Stimulated activated CD8-positive, alpha-beta memory T cell treated with anti-CD3 and anti-CD28 coated beads, Interleukin-4, amount 100 ng/mL, for 48 hours (primary cell): ENCODE measurements around the gene TGFB2.

ENCODE experiments used
- DNase-seq: peaks from one replicate; pipeline ENCODE4 v3.0.0-alpha.2; 2020

Gene TGFB2

GRCh38 chr1:218363141-218363540, 18.0 kb downstream of the TGFB2 start:
- no peak for DNase-seq

- no peak for DNase-seq
Observed at GRCh38 chr1:218364028-218364710, 19.0 kb downstream of the TGFB2 start.

GRCh38 chr1:218365226-218365999, 20.3 kb downstream of the TGFB2 start:
- no peak for DNase-seq

DNA sequence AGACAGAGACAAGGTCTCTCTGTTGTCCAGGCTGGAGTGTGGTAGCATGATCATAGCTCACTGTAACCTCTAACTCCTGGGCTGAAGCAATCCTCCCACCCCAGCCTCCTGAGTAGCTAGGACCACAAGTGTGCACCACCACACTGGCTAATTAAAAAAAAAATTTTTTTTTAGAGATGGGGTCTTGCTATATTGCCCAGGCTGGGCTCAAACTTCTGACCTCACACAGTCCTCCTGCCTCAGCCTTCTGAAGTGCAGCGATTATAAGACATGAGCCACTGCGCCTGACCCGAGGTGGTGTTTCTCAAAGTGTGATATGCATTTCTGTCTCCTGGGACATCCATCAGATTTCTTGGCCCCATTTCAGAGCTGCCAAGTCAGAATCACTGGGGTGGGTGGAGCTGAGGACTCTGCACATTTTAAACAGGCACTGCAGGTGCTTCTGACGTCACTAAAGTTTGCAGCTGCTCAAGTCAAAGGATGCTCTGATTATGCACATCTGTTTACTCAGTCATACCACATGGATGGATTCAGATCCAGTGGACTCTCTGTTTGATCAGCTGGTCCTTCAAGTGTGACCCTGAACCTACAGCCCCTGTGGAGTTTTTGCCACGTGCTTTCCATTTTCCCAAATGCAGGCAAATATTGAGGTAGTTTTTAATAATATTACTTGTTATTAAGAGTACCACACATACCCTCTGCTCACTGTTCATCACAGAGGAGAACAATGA, 21.4 kb downstream of the TGFB2 start:
- DNase-seq = no peak

DNA sequence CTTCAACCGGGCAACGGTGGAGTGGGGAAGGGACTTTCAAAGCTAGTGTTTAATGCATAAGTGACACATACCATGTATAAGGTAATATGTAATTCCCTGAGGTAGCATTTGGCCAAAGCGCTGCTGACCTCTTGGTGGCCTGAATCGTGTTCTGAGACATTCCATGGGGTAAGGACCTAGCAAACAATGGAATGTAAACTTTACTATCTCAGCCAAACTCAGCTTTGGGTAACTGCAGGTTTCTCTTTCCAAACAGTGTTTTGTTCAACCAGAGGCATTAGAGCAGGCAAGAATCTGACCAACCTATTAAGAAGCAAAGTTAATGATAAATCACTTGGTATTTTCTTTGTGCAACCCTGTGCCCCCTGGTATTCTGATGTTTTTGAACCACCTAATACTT, 22.0 kb downstream of the TGFB2 start:
- DNase-seq = no peak

DNA sequence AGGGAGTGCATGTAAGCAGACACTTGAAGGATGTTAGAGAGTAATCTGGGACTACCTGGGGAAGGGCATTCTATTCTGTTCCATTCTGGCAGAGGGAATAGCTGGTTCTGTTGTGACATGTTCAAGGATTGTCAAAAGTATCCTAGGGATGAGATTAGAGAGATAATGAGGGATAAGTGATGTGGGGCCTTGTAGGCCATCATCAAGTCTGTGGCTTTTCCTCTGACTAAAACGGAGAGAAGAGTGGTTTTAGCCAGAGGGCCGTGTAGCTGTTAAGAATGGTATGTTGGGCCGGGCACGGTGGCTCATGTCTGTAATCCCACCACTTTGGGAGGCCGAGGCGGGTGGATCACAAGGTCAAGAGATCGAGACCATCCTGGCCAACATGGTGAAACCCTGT, 23.6 kb downstream of the TGFB2 start:
- DNase-seq = no peak

DNA sequence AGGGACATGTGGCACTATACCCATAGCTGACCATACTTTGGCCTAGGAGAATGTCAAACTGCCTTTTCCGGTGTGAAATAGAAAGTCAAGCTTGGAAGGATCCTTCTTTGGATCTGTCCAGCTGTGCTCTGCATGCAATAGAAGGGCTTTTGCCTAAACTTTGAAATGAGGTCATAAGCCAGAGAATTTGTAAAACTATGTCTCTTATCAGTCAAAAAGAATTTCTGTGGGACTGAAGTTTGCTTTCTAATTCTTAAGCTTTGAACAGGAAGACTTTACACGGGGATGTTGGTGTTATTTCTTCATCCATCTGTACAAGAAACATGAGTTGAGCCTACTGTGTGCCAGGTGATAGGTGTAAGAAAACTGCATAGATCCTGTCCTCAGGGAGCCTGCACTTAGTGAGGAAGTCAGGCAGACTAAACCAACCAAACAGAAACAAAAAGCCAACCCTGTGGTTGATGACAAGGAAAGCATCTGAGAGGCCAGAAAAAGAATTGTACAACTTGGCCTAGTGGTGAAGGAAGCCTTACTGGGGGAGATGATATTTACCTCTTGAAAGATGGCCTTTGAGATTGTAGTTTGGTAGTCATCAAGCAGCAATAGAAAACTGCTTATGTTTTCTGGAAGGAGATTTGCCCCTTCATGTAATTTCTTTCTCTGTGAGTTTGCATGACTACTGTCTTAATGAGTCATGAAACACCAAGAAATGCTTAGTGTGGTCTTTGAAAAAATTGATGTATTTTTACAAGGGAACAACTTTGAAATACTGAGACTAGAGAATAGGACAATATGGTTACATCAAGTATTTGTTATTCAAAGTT, 24.8 kb downstream of the TGFB2 start:
- no peak for DNase-seq

GRCh38 chr1:218371927-218372672, 27.0 kb downstream of the TGFB2 start:
- DNase-seq = no peak

DNA sequence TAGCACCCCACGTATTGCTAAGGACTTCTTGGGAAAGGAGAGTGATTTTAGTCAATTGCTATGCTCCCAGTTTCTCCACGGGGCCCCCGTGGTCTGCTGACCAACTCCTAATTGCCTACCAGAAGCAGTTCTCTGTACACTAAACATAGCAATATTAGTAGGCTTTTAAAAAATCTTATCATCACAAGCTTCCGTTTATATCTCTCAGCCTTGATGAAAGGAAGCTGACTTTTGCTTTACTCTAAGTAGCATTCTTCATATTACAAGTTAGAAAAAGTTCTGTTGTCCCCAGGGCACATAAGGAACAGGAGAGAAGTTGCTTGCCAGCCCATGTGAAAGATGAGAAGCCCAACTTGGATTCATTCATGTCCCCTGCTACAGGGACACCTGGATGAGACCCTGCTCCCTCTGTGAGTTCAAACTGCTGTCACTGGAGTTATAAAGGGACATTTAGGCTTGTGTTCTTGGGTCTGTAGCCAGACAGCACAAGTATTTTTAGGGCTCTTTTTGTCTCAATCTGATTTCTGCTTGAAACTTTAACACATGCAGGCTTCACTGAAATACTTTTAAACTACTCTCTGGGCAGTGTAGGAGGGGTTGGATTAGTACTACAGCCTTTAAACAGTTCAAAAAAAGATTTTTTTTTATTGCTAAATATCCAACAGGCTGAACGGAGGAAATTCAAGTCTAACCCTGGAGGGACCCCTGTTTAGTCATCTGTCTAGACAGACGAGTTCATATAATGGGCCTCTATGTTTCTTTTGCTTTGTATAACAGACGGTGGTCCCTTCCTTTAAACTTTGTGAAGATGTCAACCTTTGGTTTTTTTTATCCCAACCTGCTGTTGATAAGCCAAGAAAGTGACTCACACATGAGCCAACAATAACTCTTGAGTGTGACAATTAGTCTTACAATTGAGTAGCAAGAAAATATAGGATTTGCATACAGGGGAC, 29.5 kb downstream of the TGFB2 start:
- DNase-seq = no peak

- DNase-seq = no peak
Observed at GRCh38 chr1:218376722-218377121, 31.6 kb downstream of the TGFB2 start.

GRCh38 chr1:218377143-218377660, 32.1 kb downstream of the TGFB2 start:
- DNase-seq = peak; percentile 77

DNA sequence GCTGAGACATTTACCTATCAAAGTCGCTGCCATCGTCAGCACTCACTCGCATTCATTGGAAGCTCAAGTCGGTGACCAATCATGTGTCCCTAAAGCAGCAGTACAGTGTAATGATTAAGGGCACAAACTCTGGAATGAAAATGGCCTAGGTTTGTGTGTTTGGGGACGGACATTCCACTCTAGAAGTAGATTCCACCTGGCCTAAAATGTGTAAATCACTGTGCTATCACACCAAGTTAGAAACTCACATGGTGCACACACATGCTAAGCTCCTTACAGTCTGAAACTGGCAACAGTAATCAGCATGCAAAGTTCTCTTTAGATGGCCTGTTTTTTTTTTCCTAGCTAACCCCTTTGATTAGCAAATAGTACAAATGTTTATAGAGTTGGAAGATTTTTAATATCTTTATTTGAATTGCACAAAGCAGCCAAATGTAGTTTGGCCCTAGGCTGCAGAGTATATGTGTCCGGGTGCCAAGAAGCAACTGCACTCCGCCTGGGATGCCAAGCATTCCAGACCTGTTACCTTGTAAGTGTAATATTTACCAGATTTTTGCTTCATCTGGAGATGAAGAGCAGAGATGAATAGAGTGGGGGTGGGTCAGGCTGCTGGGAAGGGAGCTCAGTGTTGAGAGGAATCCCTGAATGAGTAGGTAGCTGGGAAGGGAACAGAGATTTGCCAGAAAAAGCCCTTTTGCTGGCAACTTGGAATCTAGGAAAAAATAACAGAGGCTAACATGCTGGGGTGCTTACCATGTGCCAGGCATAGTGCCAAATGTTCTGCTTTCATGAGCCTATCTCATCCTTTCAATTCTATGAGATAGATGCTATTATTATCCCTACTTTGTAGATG, 35.2 kb downstream of the TGFB2 start:
- DNase-seq = no peak

- no peak for DNase-seq
Observed at GRCh38 chr1:218382261-218382660, 37.1 kb downstream of the TGFB2 start.

DNA sequence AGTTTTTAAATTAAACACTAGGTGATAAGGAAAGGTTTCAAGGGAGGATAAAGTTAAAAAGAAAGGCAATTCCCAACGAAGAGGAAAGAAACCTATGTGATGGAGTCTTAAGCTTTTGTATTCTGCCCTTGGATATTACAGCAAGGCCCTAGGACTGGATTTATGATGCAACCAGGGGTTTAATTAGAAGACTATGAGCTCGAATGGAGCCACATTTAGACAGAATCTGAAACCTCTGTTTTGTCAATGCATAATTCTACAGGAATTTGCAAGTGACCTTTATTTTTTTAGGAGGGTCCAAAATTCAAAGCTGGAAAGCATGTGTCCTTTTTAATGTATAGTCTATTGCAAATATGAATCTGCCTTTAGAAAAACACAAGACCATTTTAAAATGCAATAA, 37.9 kb downstream of the TGFB2 start:
- DNase-seq = no peak

DNA sequence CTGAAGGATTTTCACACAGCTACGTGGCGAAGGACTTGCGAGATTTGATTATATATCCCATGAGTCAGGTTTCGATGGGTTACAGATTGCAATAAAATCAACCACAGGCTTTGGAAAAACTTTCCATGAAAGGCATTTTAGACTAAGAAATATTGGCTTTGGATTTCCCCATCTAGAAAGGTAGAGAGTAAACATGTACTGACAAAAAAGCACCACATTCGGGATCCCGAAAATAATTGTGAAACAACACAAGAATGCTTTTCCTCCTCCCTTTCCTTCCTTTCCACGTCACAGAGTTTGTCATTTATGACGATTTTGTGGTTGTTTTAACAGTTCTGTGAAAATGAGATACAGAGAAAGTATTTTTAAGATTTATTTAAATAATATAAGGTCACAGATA, 38.5 kb downstream of the TGFB2 start:
- no peak for DNase-seq

GRCh38 chr1:218384581-218384993, 39.5 kb downstream of the TGFB2 start:
- no peak for DNase-seq

DNA sequence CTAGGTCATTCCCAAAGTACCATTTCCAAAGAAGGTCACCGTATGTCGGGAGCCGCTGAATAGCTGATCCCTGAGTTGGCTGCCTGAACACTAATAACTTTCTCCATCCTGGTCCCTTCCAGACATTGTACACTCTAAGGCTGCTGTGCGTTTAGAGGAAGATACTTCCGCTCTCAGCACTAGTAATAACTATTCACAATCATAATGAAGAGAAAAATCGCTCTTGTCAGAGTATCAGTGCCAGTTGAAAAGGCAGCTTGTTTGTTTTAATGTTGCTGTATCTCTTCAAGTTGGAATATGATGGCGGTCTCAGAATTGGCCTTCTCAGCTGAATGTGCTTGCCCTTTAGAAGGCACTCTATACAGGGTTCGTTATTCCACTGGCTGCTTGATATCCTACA, 43.5 kb downstream of the TGFB2 start:
- DNase-seq = no peak

GRCh38 chr1:218390618-218391017, 45.5 kb downstream of the TGFB2 start:
- DNase-seq = no peak

- DNase-seq = no peak
Observed at GRCh38 chr1:218392780-218393179, 47.6 kb downstream of the TGFB2 start.

DNA sequence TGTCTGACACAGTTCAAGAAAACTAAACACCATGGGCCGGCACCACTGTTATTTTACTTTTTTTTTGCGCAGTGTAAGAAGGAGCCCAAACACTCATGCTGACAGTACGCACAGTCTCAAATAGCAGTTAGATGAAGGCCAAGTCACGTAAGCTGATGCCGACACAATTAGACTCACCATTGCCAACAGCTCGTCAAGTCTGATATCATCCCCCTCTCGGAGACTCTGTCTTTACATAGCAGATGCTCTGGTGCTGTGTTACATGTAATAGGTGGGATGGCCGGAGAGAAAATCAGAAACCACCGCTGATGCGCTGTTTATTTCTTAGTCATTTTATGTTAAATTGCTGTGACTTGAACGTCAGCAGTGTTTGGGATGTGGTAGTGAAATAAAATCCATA, 49.3 kb downstream of the TGFB2 start:
- no peak for DNase-seq
